ENCODE results near the gene THOP1. TPM values are rescaled to one million over a fixed set of nuclear protein-coding genes. Genes with fewer than 3 reads are reported as not detected.

The THOP1 gene
- total and polyA plus RNA-seq, 7 donors: 46.0 to 92.2 (median 59.0) TPM

- no peak for ATAC-seq
- peaks cover 23 to 43% of the 10 kb centered on the region in 2 donors for H3K36me3 ChIP-seq (ENCODE audit: insufficient read depth in 1 of 2, low read depth in 1 of 2)
- TF ChIP-seq CTCF (IDR thresholded peaks at IDR 0.05): no peak
- no peak overlapping the region for H3K4me3 ChIP-seq
- no peaks in the 10 kb centered on the region for H3K27me3 ChIP-seq (ENCODE audit: insufficient read depth in 3 of 3, low read length in 2 of 3)
- no peak for DNase-seq
- intact Hi-C loops (cut with DNase I): no loop called here
- H3K9me3 ChIP-seq: peaks cover 96% of the 10 kb centered on the region
- H3K4me1 ChIP-seq: no peaks in the 10 kb centered on the region
- H3K27ac ChIP-seq: no peak overlapping the region
- 97 to 100% (median 99%) methylated on average over 3 of the region's 3 CpGs for WGBS, 3 donors
These were observed 69.5 kb downstream of the THOP1 start for GRCh38 chr19:2854849-2855248.

GRCh38 chr19:2856457-2857050, 71.3 kb downstream of the THOP1 start:
- 92 to 94% (median 93%) methylated on average over 5 of the region's 5 CpGs for WGBS, 3 donors
- Histone ChIP-seq H3K4me1 (no peaks in the 10 kb centered on the region), H3K36me3 (ENCODE audit: insufficient read depth in 1 of 2, low read depth in 1 of 2) (peaks cover 17 to 29% of the 10 kb centered on the region in 2 donors), H3K9me3 (peaks cover 85% of the 10 kb centered on the region), H3K27ac (no peak overlapping the region), H3K27me3 (ENCODE audit: insufficient read depth in 3 of 3, low read length in 2 of 3) (no peaks in the 10 kb centered on the region), H3K4me3 (no peak overlapping the region)
- DNase-seq: no peak
- no peak for TF ChIP-seq CTCF (IDR thresholded peaks at IDR 0.05)
- intact Hi-C loops (cut with DNase I): no loop called here
- no peak for ATAC-seq

GRCh38 chr19:2858864-2859263, 73.6 kb downstream of the THOP1 start:
- intact Hi-C loops (cut with DNase I): no loop called here
- Histone ChIP-seq H3K36me3 (ENCODE audit: insufficient read depth in 1 of 2, low read depth in 1 of 2) (peaks cover 0 to 6% of the 10 kb centered on the region in 2 donors), H3K27me3 (ENCODE audit: insufficient read depth in 3 of 3, low read length in 2 of 3) (no peaks in the 10 kb centered on the region), H3K4me3 (no peak overlapping the region), H3K9me3 (peaks cover 61% of the 10 kb centered on the region), H3K4me1 (no peaks in the 10 kb centered on the region), H3K27ac (no peak overlapping the region)
- no peak for TF ChIP-seq CTCF (IDR thresholded peaks at IDR 0.05)
- ATAC-seq: no peak
- 77 to 82% (median 79%) methylated on average over 27 of the region's 27 CpGs for WGBS, 3 donors
- DNase-seq: no peak

- Histone ChIP-seq H3K4me3 (no peak overlapping the region), H3K27me3 (ENCODE audit: insufficient read depth in 3 of 3, low read length in 2 of 3) (no peaks in the 10 kb centered on the region), H3K27ac (no peak overlapping the region), H3K9me3 (peaks cover 13% of the 10 kb centered on the region), H3K4me1 (no peaks in the 10 kb centered on the region), H3K36me3 (ENCODE audit: insufficient read depth in 1 of 2, low read depth in 1 of 2) (no peaks in the 10 kb centered on the region)
- 27 to 37% (median 28%) methylated on average over 10 of the region's 10 CpGs for WGBS, 3 donors
- TF ChIP-seq CTCF (IDR thresholded peaks at IDR 0.05): no peak
- intact Hi-C loops (cut with DNase I): no loop called here
- ATAC-seq: peak in 2 of 4 donors; percentile 13 to 33
- DNase-seq: no peak
These were observed 78.5 kb downstream of the THOP1 start for GRCh38 chr19:2863816-2864215.

Other genes with a start within 250 kb of the THOP1 start
- 1 to 10 TPM; 1.2 to 5.4 (median 2.3) TPM for gene GNG7, start 82.8 kb upstream of the THOP1 start, total RNA-seq
- gene GNG7, start 82.8 kb upstream of the THOP1 start, polyA plus RNA-seq: under 1 TPM; 0.48 to 0.73 (median 0.58) TPM
- gene DIRAS1, start 64.1 kb upstream of the THOP1 start, total RNA-seq: 10 to 100 TPM in 1 of 4 donors, 1 to 10 TPM in 3; 1.1 to 29.9 (median 4.5) TPM
- gene DIRAS1, start 64.1 kb upstream of the THOP1 start, polyA plus RNA-seq: 1 to 10 TPM in 1 of 3 donors, under 1 TPM in 2; 0.13 to 5.7 (median 0.15) TPM
- 10 to 100 TPM; 16.9 to 26.8 (median 20.0) TPM for gene SLC39A3, start 45.5 kb upstream of the THOP1 start, total RNA-seq
- 10 to 100 TPM; 28.4 to 70.1 (median 32.6) TPM for gene SLC39A3, start 45.5 kb upstream of the THOP1 start, polyA plus RNA-seq
- 100 to 1,000 TPM in 1 of 4 donors, 10 to 100 TPM in 3; 63.4 to 104 (median 77.8) TPM for gene SGTA, start 2.2 kb upstream of the THOP1 start, total RNA-seq
- gene SGTA, start 2.2 kb upstream of the THOP1 start, polyA plus RNA-seq: 100 to 1,000 TPM in 2 of 3 donors, 10 to 100 TPM in 1; 99.1 to 186 (median 123) TPM
- gene ZNF554, start 34.4 kb downstream of the THOP1 start, total RNA-seq: 1 to 10 TPM; 3.5 to 6.5 (median 4.5) TPM
- gene ZNF554, start 34.4 kb downstream of the THOP1 start, polyA plus RNA-seq: 1 to 10 TPM; 1.8 to 5.2 (median 3.6) TPM
- gene ZNF555, start 56.0 kb downstream of the THOP1 start, total RNA-seq: 10 to 100 TPM in 2 of 4 donors, 1 to 10 TPM in 2; 2.9 to 16.0 (median 8.5) TPM
- gene ZNF555, start 56.0 kb downstream of the THOP1 start, polyA plus RNA-seq: 1 to 10 TPM; 1.7 to 2.4 (median 1.9) TPM
- gene ZNF556, start 81.8 kb downstream of the THOP1 start, total RNA-seq: 10 to 100 TPM in 2 of 4 donors, under 1 TPM in 2; 0.57 to 15.6 (median 5.8) TPM
- 1 to 10 TPM in 1 of 3 donors, under 1 TPM in 2; 0.24 to 7.7 (median 0.69) TPM for gene ZNF556, start 81.8 kb downstream of the THOP1 start, polyA plus RNA-seq
- gene ZNF57, start 115.4 kb downstream of the THOP1 start, total RNA-seq: 1 to 10 TPM; 1.0 to 1.7 (median 1.3) TPM
- gene ZNF57, start 115.4 kb downstream of the THOP1 start, polyA plus RNA-seq: 1 to 10 TPM in 1 of 3 donors, under 1 TPM in 2; 0.65 to 1.9 (median 0.77) TPM
- 1 to 10 TPM; 1.3 to 2.4 (median 1.3) TPM for gene ZNF77, start 159.5 kb downstream of the THOP1 start, total RNA-seq
- gene ZNF77, start 159.5 kb downstream of the THOP1 start, polyA plus RNA-seq: 1 to 10 TPM in 2 of 3 donors, under 1 TPM in 1; 0.84 to 1.9 (median 1.6) TPM
- under 1 TPM in 3 of 4 donors, not detected in 1; 0.50 to 0.89 (median 0.68) TPM for gene TLE6, start 192.1 kb downstream of the THOP1 start, total RNA-seq
- 1 to 10 TPM in 2 of 3 donors, under 1 TPM in 1; 0.96 to 2.2 (median 1.5) TPM for gene TLE6, start 192.1 kb downstream of the THOP1 start, polyA plus RNA-seq
- gene TLE2, start 243.8 kb downstream of the THOP1 start, total RNA-seq: 10 to 100 TPM; 28.6 to 42.5 (median 36.1) TPM
- 10 to 100 TPM; 23.5 to 35.1 (median 31.8) TPM for gene TLE2, start 243.8 kb downstream of the THOP1 start, polyA plus RNA-seq